ENCODE measurements around the gene NMNAT3. TPM values are rescaled to one million over a fixed set of nuclear protein-coding genes. Genes with fewer than 3 reads are reported as not detected.

NMNAT3 gene
- total RNA-seq, 4 donors from 2014 or later, result 9.6 to 17.1 (median 11.3) TPM

DNA sequence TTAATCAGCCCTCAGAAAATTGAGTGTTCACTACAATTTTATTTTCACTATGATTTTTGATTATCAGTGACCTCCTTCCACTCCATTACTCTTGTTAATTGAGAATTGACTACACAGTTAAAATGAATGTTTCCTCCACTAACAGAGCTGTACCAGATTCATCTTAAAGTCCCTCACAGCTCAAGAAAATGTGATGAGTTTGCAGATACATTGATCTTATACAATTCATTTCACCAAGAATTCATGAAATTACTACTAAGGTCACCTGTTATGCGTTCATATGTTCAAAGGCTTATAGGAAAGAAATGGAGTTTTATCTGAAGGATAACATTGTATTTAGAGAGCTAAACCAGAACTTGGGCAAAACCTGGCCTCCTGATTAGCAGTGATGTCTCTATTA lies 17.5 kb downstream of the NMNAT3 start:
- H3K9me3 ChIP-seq, result no peaks in the 10 kb centered on the region
- 38 to 80% methylated on average over 1 of the region's 1 CpG for WGBS, 2 donors (ENCODE audit: low coverage in 1 of 2)
- TF ChIP-seq POLR2AphosphoS5 (IDR thresholded peaks at IDR 0.05) (no peak), EP300 (IDR thresholded peaks at IDR 0.05) (no peak), POLR2A (IDR thresholded peaks at IDR 0.05) (no peak)
- TF ChIP-seq, protein P1, sequence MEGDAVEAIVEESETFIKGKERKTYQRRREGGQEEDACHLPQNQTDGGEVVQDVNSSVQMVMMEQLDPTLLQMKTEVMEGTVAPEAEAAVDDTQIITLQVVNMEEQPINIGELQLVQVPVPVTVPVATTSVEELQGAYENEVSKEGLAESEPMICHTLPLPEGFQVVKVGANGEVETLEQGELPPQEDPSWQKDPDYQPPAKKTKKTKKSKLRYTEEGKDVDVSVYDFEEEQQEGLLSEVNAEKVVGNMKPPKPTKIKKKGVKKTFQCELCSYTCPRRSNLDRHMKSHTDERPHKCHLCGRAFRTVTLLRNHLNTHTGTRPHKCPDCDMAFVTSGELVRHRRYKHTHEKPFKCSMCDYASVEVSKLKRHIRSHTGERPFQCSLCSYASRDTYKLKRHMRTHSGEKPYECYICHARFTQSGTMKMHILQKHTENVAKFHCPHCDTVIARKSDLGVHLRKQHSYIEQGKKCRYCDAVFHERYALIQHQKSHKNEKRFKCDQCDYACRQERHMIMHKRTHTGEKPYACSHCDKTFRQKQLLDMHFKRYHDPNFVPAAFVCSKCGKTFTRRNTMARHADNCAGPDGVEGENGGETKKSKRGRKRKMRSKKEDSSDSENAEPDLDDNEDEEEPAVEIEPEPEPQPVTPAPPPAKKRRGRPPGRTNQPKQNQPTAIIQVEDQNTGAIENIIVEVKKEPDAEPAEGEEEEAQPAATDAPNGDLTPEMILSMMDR (IDR thresholded peaks at IDR 0.05), result no peak
- no peak for ATAC-seq
- H3K27ac ChIP-seq, result no peak overlapping the region
- H3K4me1 ChIP-seq, result peaks cover 0 to 12% (median 0%) of the 10 kb centered on the region in 3 donors
- H3K27me3 ChIP-seq, result no peaks in the 10 kb centered on the region
- no peak overlapping the region for H3K4me3 ChIP-seq
- H3K36me3 ChIP-seq, result peaks cover 0 to 15% of the 10 kb centered on the region in 2 donors

DNA sequence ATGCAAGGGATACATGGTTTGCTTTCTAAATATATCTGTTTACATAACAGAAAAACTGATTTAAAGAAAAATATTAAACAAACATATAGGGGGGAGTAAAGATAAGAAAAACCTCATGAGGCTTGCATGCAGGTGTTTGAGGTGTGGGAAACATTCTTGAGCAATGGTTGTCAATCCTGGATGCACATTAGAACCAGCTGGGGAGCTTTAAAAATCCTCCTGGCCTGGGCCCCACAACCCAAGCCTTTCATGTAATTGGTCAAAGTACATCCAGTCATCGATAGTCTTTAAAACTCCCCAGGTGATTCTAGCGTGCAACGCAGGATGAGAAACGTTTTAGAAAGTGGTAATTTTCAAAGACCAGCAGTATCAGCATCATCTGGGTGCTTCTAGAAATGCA lies 18.3 kb downstream of the NMNAT3 start:
- TF ChIP-seq EP300 (IDR thresholded peaks at IDR 0.05), result no peak
- TF ChIP-seq, protein P1 (IDR thresholded peaks at IDR 0.05), result no peak
- Histone ChIP-seq H3K9me3 (no peaks in the 10 kb centered on the region), H3K4me1 (peaks cover 0 to 20% (median 2%) of the 10 kb centered on the region in 3 donors), H3K4me3 (no peak overlapping the region), H3K27ac (no peak overlapping the region), H3K27me3 (no peaks in the 10 kb centered on the region), H3K36me3 (peaks cover 0 to 15% of the 10 kb centered on the region in 2 donors)
- ATAC-seq, result no peak
- WGBS, 2 donors (ENCODE audit: low coverage in 1 of 2), result 85% methylated on average over 4 of the region's 4 CpGs; no CpG with 5 or more reads in 1 of the 2 donors

DNA sequence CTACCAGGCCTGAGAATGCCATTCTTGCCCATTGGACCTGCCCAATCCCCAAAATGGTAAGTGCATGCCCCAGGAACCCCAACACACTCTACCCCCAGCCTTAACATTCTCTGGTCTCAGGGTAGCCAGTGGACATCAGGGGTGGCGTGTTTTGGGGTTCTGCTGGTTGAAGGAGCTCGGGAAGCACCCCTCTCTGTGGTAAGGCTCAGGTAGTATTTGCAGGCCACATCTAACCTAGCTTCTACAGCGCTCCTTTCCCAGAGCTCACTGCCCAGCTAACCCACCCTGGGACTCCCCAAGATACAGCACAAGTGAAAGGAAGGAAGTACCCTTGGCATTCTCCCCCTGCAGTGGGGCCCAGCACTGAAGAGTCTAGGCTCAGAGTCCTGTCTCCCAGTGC lies 19.8 kb downstream of the NMNAT3 start:
- Histone ChIP-seq H3K27ac (no peak overlapping the region), H3K4me3 (no peak overlapping the region), H3K27me3 (no peaks in the 10 kb centered on the region), H3K4me1 (peaks cover 0 to 33% (median 6%) of the 10 kb centered on the region in 3 donors), H3K9me3 (no peaks in the 10 kb centered on the region), H3K36me3 (peaks cover 0 to 15% of the 10 kb centered on the region in 2 donors)
- TF ChIP-seq POLR2A (IDR thresholded peaks at IDR 0.05) (no peak), EP300 (IDR thresholded peaks at IDR 0.05) (no peak), POLR2AphosphoS5 (IDR thresholded peaks at IDR 0.05) (no peak)
- TF ChIP-seq, protein P1 (IDR thresholded peaks at IDR 0.05), result no peak
- WGBS, 2 donors (ENCODE audit: low coverage in 1 of 2), result 100% methylated on average over 1 of the region's 3 CpGs; no CpG with 5 or more reads in 1 of the 2 donors
- no peak for ATAC-seq

DNA sequence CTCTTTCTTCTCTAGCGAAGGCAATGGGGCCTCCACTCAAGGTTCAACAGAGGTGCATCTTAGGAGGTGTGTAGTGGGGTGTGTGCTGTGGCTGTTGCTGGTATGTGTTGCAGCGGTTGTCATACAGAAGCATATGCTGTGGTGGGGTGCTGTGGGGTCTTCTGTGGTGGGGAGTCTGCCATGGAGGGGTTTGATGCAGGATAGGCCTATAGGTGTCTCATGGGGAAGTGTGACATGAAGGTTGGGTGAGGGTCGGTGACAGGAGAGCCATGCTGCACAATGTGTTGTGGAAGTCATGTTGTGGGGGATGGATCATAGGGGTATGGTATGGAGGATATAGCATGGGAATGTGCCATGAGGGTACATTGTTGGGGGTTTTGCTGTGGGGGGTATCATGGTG lies 20.3 kb downstream of the NMNAT3 start:
- TF ChIP-seq POLR2A (IDR thresholded peaks at IDR 0.05), result no peak
- TF ChIP-seq EP300 (IDR thresholded peaks at IDR 0.05), result no peak
- TF ChIP-seq, protein P1 (IDR thresholded peaks at IDR 0.05), result no peak
- TF ChIP-seq POLR2AphosphoS5 (IDR thresholded peaks at IDR 0.05), result no peak
- ATAC-seq, result no peak
- H3K4me1 ChIP-seq, result peaks cover 0 to 38% (median 6%) of the 10 kb centered on the region in 3 donors
- H3K9me3 ChIP-seq, result no peaks in the 10 kb centered on the region
- H3K27ac ChIP-seq, result no peak overlapping the region
- H3K36me3 ChIP-seq, result peaks cover 0 to 14% of the 10 kb centered on the region in 2 donors
- no peaks in the 10 kb centered on the region for H3K27me3 ChIP-seq
- 91 to 100% methylated on average over 2 to 3 of the region's 3 CpGs for WGBS, 2 donors (ENCODE audit: low coverage in 1 of 2)
- H3K4me3 ChIP-seq, result no peak overlapping the region

DNA sequence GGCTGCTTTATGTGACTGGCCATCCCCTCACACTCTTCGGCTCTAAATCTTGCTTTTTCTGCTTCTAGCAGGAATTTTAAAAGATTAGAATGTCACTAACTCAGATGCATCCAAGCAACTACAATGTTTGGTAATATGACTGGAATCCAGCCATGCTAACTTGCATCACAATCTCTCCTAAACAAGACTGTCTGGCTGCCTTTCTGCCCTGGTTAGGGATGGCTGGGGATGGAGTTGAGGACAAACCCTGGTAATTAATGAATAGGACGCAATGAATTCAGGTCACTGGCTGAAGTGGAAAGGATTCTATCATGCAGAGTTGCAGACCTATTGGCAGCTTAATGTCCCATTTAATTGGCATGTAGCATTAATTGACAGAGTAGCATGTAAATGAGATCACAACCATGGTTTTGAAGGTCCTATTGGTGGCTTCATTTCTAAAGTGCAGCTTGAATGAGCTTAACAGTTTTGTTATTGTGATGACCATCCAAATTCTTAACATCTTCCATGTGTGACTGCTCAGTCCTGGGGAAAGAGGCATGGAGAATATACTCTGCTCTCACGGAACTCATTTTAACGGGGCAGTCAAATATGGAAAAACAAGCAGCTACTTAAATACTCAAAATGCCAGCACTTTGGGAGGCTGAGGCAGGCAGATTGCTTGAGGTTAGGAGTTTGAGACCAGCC lies 21.7 kb downstream of the NMNAT3 start:
- TF ChIP-seq EP300 (IDR thresholded peaks at IDR 0.05), result no peak
- TF ChIP-seq, protein P1 (IDR thresholded peaks at IDR 0.05), result no peak
- no peak for TF ChIP-seq POLR2A (IDR thresholded peaks at IDR 0.05)
- TF ChIP-seq POLR2AphosphoS5 (IDR thresholded peaks at IDR 0.05), result no peak
- peak; percentile 75 for ATAC-seq
- Histone ChIP-seq H3K9me3 (no peaks in the 10 kb centered on the region), H3K4me1 (peaks cover 0 to 44% (median 6%) of the 10 kb centered on the region in 3 donors), H3K36me3 (no peaks in the 10 kb centered on the region), H3K27me3 (no peaks in the 10 kb centered on the region), H3K4me3 (no peak overlapping the region), H3K27ac (no peak overlapping the region)
- WGBS, 2 donors (ENCODE audit: low coverage in 1 of 2), result 46 to 74% methylated on average over 3 to 4 of the region's 4 CpGs
